Measurements from ENCODE around the gene ZDHHC22. TPM values are rescaled to one million over a fixed set of nuclear protein-coding genes. Genes with fewer than 3 reads are reported as not detected.

ZDHHC22 gene
- total RNA-seq, 3 donors from 2014 or later = 1.7 TPM; not detected in 2

- H3K4me3 ChIP-seq = no peak overlapping the region
- no peak for ATAC-seq
- intact Hi-C loops (cut with DNase I, micrococcal nuclease) = no loop called here
- DNase-seq = peak in 2 of 3 donors; percentile 70 to 91
- H3K36me3 ChIP-seq (ENCODE audit: low read depth) = no peaks in the 10 kb centered on the region
- peaks cover 18% of the 10 kb centered on the region for H3K4me1 ChIP-seq (ENCODE audit: low read depth)
- peak; percentile 57 for TF ChIP-seq CTCF (IDR thresholded peaks at IDR 0.05)
- peaks cover 19% of the 10 kb centered on the region for H3K9me3 ChIP-seq
Observed at GRCh38 chr14:77094672-77095284, 46.8 kb downstream of the ZDHHC22 start.

- no peak for ATAC-seq
- intact Hi-C loops (cut with DNase I, micrococcal nuclease) = no loop called here
- Histone ChIP-seq H3K4me1 (ENCODE audit: low read depth) (peaks cover 11% of the 10 kb centered on the region), H3K36me3 (ENCODE audit: low read depth) (no peaks in the 10 kb centered on the region), H3K9me3 (peaks cover 19% of the 10 kb centered on the region), H3K4me3 (no peak overlapping the region)
- no peak for DNase-seq
- no peak for TF ChIP-seq CTCF (IDR thresholded peaks at IDR 0.05)
Observed at GRCh38 chr14:77092676-77093075, 48.9 kb downstream of the ZDHHC22 start.

GRCh38 chr14:77091518-77091917 lies 50.1 kb downstream of the ZDHHC22 start:
- no peak for ATAC-seq
- no peaks in the 10 kb centered on the region for H3K36me3 ChIP-seq (ENCODE audit: low read depth)
- intact Hi-C loops (cut with DNase I, micrococcal nuclease) = no loop called here

GRCh38 chr14:77088645-77089044 lies 52.9 kb downstream of the ZDHHC22 start:
- H3K4me3 ChIP-seq = no peak overlapping the region
- ATAC-seq (peak; percentile 22), DNase-seq (no peak)
- H3K4me1 ChIP-seq (ENCODE audit: low read depth) = peaks cover 6% of the 10 kb centered on the region
- no peaks in the 10 kb centered on the region for H3K36me3 ChIP-seq (ENCODE audit: low read depth)
- no peak for TF ChIP-seq CTCF (IDR thresholded peaks at IDR 0.05)
- intact Hi-C loops (cut with DNase I, micrococcal nuclease) = no loop called here
- H3K9me3 ChIP-seq = peaks cover 19% of the 10 kb centered on the region

More at GRCh38 chr14:77091518-77091917, 50.1 kb downstream of the ZDHHC22 start:
- Histone ChIP-seq H3K4me1 (ENCODE audit: low read depth) (peaks cover 7% of the 10 kb centered on the region), H3K4me3 (no peak overlapping the region), H3K9me3 (peaks cover 19% of the 10 kb centered on the region)
- DNase-seq = no peak
- no peak for TF ChIP-seq CTCF (IDR thresholded peaks at IDR 0.05)

- H3K36me3 ChIP-seq (ENCODE audit: low read depth) = no peaks in the 10 kb centered on the region
- H3K4me1 ChIP-seq (ENCODE audit: low read depth) = peaks cover 6% of the 10 kb centered on the region
- H3K9me3 ChIP-seq = peaks cover 19% of the 10 kb centered on the region
- intact Hi-C loops (cut with DNase I, micrococcal nuclease) = no loop called here
- DNase-seq (peak in 2 of 3 donors; percentile 61 to 94), ATAC-seq (peak; percentile 98)
- no peak for TF ChIP-seq CTCF (IDR thresholded peaks at IDR 0.05)
- no peak overlapping the region for H3K4me3 ChIP-seq
Observed at GRCh38 chr14:77088219-77088618, 53.4 kb downstream of the ZDHHC22 start.
